ENCODE data around the gene GNRHR. TPM values are rescaled to one million over a fixed set of nuclear protein-coding genes. Genes with fewer than 3 reads are reported as not detected.

GNRHR gene
- not detected in 2 replicates for total RNA-seq
- polyA plus RNA-seq: not detected in 2 replicates
- polyA plus RNA-seq (2012): 0.06 TPM in 1 of 2 replicates, not detected in the other
- polyA minus RNA-seq (ENCODE audit: low replicate concordance): not detected in 2 replicates

DNA sequence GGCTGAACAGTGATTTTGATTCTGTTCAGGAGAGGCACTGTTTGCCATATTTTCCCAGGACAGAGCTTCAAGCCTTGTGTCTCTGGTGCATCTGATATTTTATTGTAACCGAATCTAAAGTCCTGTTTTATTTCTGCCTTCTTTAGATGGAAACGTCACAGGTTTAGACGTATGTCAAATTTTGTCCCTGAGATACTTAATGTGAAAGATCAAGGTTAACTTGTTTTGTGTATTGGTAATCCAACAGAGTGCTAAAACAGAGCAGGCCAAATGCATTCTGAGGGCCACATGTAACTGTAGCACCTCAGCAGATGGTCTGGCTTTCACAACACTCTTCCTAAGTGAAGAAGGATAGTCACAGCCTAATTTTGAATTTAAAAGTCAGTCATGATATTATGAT is at the start of gene GNRHR:
GNRHR (minus strand) TSS at position 101 of the 400 bp plus-strand sequence; CDS start at position 48, 53 bp downstream.
- H3K79me2 ChIP-seq (ENCODE audit: control insufficient read depth, insufficient read depth, low read length): no peaks in the 10 kb centered on the region
- H3K27me3 ChIP-seq (ENCODE audit: control insufficient read depth, insufficient read depth, low read length): no peaks in the 10 kb centered on the region
- H3K9ac ChIP-seq (ENCODE audit: insufficient read depth, low read length): no peak within 1 kb of the TSS
- no peaks in the 10 kb centered on the region for H4K20me1 ChIP-seq (ENCODE audit: control insufficient read depth, extremely low read depth, insufficient read depth, low read length)
- no peaks in the 10 kb centered on the region for H3K9me3 ChIP-seq (ENCODE audit: control insufficient read depth, insufficient read depth, low read depth, low read length)
- no peak for TF ChIP-seq EZH2 (IDR thresholded peaks at IDR 0.05; ENCODE audit: low read length, missing control alignments)
- TF ChIP-seq, protein P1, sequence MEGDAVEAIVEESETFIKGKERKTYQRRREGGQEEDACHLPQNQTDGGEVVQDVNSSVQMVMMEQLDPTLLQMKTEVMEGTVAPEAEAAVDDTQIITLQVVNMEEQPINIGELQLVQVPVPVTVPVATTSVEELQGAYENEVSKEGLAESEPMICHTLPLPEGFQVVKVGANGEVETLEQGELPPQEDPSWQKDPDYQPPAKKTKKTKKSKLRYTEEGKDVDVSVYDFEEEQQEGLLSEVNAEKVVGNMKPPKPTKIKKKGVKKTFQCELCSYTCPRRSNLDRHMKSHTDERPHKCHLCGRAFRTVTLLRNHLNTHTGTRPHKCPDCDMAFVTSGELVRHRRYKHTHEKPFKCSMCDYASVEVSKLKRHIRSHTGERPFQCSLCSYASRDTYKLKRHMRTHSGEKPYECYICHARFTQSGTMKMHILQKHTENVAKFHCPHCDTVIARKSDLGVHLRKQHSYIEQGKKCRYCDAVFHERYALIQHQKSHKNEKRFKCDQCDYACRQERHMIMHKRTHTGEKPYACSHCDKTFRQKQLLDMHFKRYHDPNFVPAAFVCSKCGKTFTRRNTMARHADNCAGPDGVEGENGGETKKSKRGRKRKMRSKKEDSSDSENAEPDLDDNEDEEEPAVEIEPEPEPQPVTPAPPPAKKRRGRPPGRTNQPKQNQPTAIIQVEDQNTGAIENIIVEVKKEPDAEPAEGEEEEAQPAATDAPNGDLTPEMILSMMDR (conservative IDR thresholded peaks at IDR 0.05 in 1 of 2, IDR thresholded peaks at IDR 0.05 in 1 of 2; ENCODE audit: low read depth in 1 of 2, low read length in 2 of 2): no peak
- H3K4me2 ChIP-seq (ENCODE audit: extremely low read depth, insufficient read depth, low read length): no peak within 1 kb of the TSS
- no peaks in the 10 kb centered on the region for H3K36me3 ChIP-seq (ENCODE audit: control insufficient read depth, insufficient read depth, low read length)
- no peak for DNase-seq (ENCODE audit: low read depth in 2 of 2)
- H3K4me1 ChIP-seq (ENCODE audit: control insufficient read depth, extremely low read depth, insufficient read depth, low read length): no peaks in the 10 kb centered on the region
- no peak within 1 kb of the TSS for H2AFZ ChIP-seq (ENCODE audit: low read length)
- H3K27ac ChIP-seq (ENCODE audit: insufficient read depth, low read length): no peak within 1 kb of the TSS
- no peak within 1 kb of the TSS for H3K4me3 ChIP-seq (replicated peaks in 1 of 4; ENCODE audit: control extremely low read depth in 1 of 4, insufficient read depth in 1 of 4, low read depth in 3 of 4, low read length in 4 of 4)

DNA sequence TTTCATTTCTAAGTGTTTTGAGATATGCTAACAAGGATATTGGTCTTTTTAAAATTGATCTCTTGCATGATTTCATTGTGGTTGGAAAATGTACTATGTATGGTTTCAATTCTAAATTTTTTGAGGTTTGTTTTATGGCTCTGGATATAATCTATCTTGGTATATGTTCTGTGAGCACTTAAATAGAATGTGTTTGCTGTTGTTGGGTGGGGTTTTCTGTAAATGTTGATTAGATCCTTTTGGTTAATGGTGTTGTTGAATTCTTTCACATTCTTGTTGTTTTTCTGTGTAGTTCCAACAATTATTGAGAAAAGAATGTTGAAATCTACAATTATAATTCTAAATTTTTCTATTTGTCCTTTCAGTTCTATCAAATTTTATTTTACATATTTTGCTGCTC is 42.6 kb upstream of the GNRHR start:
- H4K20me1 ChIP-seq (ENCODE audit: control insufficient read depth, extremely low read depth, insufficient read depth, low read length): no peaks in the 10 kb centered on the region
- DNase-seq (ENCODE audit: low read depth in 2 of 2): no peak
- H3K4me1 ChIP-seq (ENCODE audit: control insufficient read depth, extremely low read depth, insufficient read depth, low read length): no peaks in the 10 kb centered on the region
- TF ChIP-seq EZH2 (IDR thresholded peaks at IDR 0.05; ENCODE audit: low read length, missing control alignments): no peak
- TF ChIP-seq, protein P1 (conservative IDR thresholded peaks at IDR 0.05 in 1 of 2, IDR thresholded peaks at IDR 0.05 in 1 of 2; ENCODE audit: low read depth in 1 of 2, low read length in 2 of 2): no peak
- H3K9ac ChIP-seq (ENCODE audit: insufficient read depth, low read length): no peak overlapping the region
- no peak overlapping the region for H3K27ac ChIP-seq (ENCODE audit: insufficient read depth, low read length)
- H3K4me2 ChIP-seq (ENCODE audit: extremely low read depth, insufficient read depth, low read length): no peak overlapping the region
- no peaks in the 10 kb centered on the region for H3K27me3 ChIP-seq (ENCODE audit: control insufficient read depth, insufficient read depth, low read length)
- no peak overlapping the region for H3K4me3 ChIP-seq (replicated peaks in 1 of 4; ENCODE audit: control extremely low read depth in 1 of 4, insufficient read depth in 1 of 4, low read depth in 3 of 4, low read length in 4 of 4)
- no peaks in the 10 kb centered on the region for H3K36me3 ChIP-seq (ENCODE audit: control insufficient read depth, insufficient read depth, low read length)
- H3K9me3 ChIP-seq (ENCODE audit: control insufficient read depth, insufficient read depth, low read depth, low read length): no peaks in the 10 kb centered on the region
- no peak overlapping the region for H2AFZ ChIP-seq (ENCODE audit: low read length)
- no peaks in the 10 kb centered on the region for H3K79me2 ChIP-seq (ENCODE audit: control insufficient read depth, insufficient read depth, low read length)

DNA sequence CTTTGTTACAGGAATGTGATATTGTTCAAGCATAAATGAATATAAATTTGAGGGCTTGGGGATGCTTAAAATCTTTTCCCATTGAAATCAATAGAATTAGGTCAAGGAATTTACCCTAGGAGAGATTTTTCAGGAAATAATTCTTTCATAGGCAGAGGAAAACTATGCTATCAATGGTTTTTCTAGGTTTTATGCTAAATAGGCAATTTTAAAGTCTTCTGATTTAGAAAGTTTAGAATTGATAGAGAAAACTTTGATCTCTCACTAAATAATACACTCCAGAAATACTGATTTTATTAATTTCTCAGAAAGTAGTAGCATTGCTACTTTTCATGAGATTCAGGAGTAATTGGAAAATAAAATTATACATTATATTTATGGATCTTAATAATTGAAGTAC is 36.5 kb upstream of the GNRHR start:
- H3K79me2 ChIP-seq (ENCODE audit: control insufficient read depth, insufficient read depth, low read length): no peaks in the 10 kb centered on the region
- H3K27ac ChIP-seq (ENCODE audit: insufficient read depth, low read length): no peak overlapping the region
- H3K36me3 ChIP-seq (ENCODE audit: control insufficient read depth, insufficient read depth, low read length): no peaks in the 10 kb centered on the region
- no peaks in the 10 kb centered on the region for H4K20me1 ChIP-seq (ENCODE audit: control insufficient read depth, extremely low read depth, insufficient read depth, low read length)
- H3K9me3 ChIP-seq (ENCODE audit: control insufficient read depth, insufficient read depth, low read depth, low read length): no peaks in the 10 kb centered on the region
- H2AFZ ChIP-seq (ENCODE audit: low read length): no peak overlapping the region
- no peak overlapping the region for H3K4me2 ChIP-seq (ENCODE audit: extremely low read depth, insufficient read depth, low read length)
- no peak overlapping the region for H3K9ac ChIP-seq (ENCODE audit: insufficient read depth, low read length)
- H3K4me3 ChIP-seq (replicated peaks in 1 of 4; ENCODE audit: control extremely low read depth in 1 of 4, insufficient read depth in 1 of 4, low read depth in 3 of 4, low read length in 4 of 4): no peak overlapping the region
- no peaks in the 10 kb centered on the region for H3K4me1 ChIP-seq (ENCODE audit: control insufficient read depth, extremely low read depth, insufficient read depth, low read length)
- DNase-seq (ENCODE audit: low read depth in 2 of 2): no peak
- no peak for TF ChIP-seq EZH2 (IDR thresholded peaks at IDR 0.05; ENCODE audit: low read length, missing control alignments)
- TF ChIP-seq, protein P1 (conservative IDR thresholded peaks at IDR 0.05 in 1 of 2, IDR thresholded peaks at IDR 0.05 in 1 of 2; ENCODE audit: low read depth in 1 of 2, low read length in 2 of 2): no peak
- H3K27me3 ChIP-seq (ENCODE audit: control insufficient read depth, insufficient read depth, low read length): no peaks in the 10 kb centered on the region

Data from fibroblast of lung (primary cell).